ENCODE measurements around the gene LY9. TPM values are rescaled to one million over a fixed set of nuclear protein-coding genes. Genes with fewer than 3 reads are reported as not detected.

Gene LY9
- polyA plus RNA-seq, 1 experiment = not detected

DNA sequence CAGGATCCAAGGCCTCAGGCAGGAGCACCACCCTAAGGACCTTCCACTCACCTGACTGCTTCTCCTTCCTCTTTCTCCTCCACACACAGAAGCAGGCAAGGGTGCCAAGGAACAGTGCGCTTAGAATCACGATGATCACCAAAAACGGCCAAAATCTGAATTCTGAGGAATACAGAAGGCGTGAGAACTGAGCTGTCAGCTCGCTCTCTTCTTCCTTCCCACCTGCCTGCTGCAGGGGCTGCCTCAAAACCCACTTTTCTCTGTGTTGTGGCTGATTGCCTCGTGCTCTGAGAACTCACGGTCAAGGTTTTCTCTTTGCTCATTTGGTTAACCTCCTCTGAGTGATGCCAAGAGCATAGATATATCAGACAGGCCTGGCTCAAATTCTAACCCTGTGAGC, 42.9 kb downstream of the LY9 start:
- POLR2A ChIA-PET = no interaction called here
- CTCF ChIA-PET = interaction anchor here (3.0 kb wide), 1 partner anchor 113 kb away, joined by 14 read pairs; no protein-coding TSS in a partner anchor

DNA sequence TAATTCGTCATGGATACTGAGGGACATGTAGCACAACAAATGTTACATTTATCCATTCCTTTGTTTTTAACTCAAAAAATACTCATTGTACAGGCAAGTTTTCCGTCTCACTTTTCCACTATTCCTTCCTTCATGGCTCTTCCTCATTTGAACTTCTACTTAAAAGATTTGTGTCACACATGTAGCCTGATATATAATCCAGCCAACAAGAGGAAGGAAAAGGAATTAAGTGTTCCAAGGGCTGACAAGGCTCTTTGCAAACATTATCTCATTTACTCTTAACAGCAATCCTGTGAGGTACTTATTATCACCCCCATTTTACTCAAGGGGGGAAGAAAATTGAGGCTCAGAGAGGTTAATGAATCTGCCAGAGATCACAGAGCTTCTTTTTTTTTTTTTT, 43.8 kb downstream of the LY9 start:
- H3K4me3 ChIP-seq (ENCODE audit: low read depth, low read length) = no peak overlapping the region
- TF ChIP-seq, protein P1, sequence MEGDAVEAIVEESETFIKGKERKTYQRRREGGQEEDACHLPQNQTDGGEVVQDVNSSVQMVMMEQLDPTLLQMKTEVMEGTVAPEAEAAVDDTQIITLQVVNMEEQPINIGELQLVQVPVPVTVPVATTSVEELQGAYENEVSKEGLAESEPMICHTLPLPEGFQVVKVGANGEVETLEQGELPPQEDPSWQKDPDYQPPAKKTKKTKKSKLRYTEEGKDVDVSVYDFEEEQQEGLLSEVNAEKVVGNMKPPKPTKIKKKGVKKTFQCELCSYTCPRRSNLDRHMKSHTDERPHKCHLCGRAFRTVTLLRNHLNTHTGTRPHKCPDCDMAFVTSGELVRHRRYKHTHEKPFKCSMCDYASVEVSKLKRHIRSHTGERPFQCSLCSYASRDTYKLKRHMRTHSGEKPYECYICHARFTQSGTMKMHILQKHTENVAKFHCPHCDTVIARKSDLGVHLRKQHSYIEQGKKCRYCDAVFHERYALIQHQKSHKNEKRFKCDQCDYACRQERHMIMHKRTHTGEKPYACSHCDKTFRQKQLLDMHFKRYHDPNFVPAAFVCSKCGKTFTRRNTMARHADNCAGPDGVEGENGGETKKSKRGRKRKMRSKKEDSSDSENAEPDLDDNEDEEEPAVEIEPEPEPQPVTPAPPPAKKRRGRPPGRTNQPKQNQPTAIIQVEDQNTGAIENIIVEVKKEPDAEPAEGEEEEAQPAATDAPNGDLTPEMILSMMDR (IDR thresholded peaks at IDR 0.05; ENCODE audit: insufficient read depth, low read depth, low read length) = no peak
- ChIA-PET CTCF (no interaction called here), POLR2A (no interaction called here)
- no peaks in the 10 kb centered on the region for H3K27me3 ChIP-seq (ENCODE audit: control insufficient read depth, insufficient read depth, low read length)
- no peak for DNase-seq (ENCODE audit: low read depth)
- H3K36me3 ChIP-seq (ENCODE audit: control insufficient read depth, insufficient read depth, low read length) = no peaks in the 10 kb centered on the region

More for the DNA sequence above, 42.9 kb downstream of the LY9 start:
- Histone ChIP-seq H3K27me3 (ENCODE audit: control insufficient read depth, insufficient read depth, low read length) (no peaks in the 10 kb centered on the region), H3K4me3 (ENCODE audit: low read depth, low read length) (no peak overlapping the region), H3K36me3 (ENCODE audit: control insufficient read depth, insufficient read depth, low read length) (no peaks in the 10 kb centered on the region)
- no peak for DNase-seq (ENCODE audit: low read depth)
- TF ChIP-seq, protein P1 (IDR thresholded peaks at IDR 0.05; ENCODE audit: insufficient read depth, low read depth, low read length) = no peak

DNA sequence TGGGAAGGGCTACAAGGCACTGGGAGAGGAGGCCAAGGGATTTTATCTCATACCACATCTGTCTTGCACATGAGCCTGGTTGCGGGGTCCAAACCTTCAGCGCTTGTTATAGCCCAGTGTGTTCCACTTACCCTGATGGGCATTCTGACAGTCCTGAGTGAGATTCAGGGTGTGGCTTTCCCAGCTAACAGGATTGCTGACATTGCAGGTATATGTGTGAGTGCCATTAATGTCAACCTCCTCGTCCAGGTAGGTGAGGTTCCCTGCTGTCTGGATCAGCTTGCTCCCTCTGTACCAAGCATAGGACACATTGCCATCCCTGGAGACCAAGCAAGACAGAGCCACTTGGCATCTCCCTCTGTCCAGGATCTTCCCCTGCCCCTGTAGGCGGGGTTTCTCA, 45.1 kb downstream of the LY9 start:
- ChIA-PET CTCF (no interaction called here), POLR2A (no interaction called here)
- TF ChIP-seq, protein P1 (IDR thresholded peaks at IDR 0.05; ENCODE audit: insufficient read depth, low read depth, low read length) = no peak
- no peak overlapping the region for H3K4me3 ChIP-seq (ENCODE audit: low read depth, low read length)
- H3K27me3 ChIP-seq (ENCODE audit: control insufficient read depth, insufficient read depth, low read length) = no peaks in the 10 kb centered on the region
- H3K36me3 ChIP-seq (ENCODE audit: control insufficient read depth, insufficient read depth, low read length) = no peaks in the 10 kb centered on the region
- DNase-seq (ENCODE audit: low read depth) = no peak

DNA sequence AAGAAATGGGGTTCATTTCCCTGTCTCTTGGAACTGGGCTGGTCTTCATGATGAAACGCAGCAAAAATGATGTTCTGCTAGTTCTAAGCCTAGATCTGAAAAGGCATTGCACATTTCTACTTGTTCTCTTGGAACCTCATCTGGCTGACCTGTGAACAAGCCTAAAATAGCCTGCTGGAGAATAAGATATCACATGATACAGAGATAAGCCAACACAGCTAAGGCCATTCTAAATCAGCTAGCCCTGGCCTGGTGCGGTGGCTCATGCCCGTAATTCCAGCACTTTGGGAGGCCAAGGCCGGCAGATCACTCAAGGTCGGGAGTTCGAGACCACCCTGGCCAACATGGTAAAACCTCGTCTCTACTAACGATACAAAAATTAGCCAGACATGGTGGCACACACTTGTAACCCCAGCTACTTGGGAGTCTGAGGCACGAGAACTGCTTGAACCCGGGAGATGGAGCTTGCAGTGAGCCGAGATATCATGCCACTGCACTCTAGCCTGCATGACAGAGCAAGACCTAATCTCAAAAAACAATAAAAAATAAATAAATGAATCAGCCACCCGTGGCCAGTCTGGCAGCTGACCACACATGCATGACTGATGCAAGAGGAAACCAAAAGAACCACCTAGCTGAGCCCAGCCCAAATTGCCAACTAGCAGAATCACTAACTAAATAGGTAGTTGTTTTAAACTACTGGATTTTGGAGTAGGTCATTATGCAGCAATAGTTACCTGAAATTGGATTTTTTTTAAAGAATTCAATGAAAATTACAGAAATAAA, 48.7 kb downstream of the LY9 start:
- H3K27me3 ChIP-seq (ENCODE audit: control insufficient read depth, insufficient read depth, low read length) = no peaks in the 10 kb centered on the region
- POLR2A ChIA-PET = no interaction called here
- DNase-seq (ENCODE audit: low read depth) = no peak
- TF ChIP-seq, protein P1 (IDR thresholded peaks at IDR 0.05; ENCODE audit: insufficient read depth, low read depth, low read length) = no peak
- H3K36me3 ChIP-seq (ENCODE audit: control insufficient read depth, insufficient read depth, low read length) = no peaks in the 10 kb centered on the region
- no peak overlapping the region for H3K4me3 ChIP-seq (ENCODE audit: low read depth, low read length)
- CTCF ChIA-PET = interaction anchor here (1.7 kb wide), 1 partner anchor 10 kb away, joined by 4 read pairs; no protein-coding TSS in a partner anchor

DNA sequence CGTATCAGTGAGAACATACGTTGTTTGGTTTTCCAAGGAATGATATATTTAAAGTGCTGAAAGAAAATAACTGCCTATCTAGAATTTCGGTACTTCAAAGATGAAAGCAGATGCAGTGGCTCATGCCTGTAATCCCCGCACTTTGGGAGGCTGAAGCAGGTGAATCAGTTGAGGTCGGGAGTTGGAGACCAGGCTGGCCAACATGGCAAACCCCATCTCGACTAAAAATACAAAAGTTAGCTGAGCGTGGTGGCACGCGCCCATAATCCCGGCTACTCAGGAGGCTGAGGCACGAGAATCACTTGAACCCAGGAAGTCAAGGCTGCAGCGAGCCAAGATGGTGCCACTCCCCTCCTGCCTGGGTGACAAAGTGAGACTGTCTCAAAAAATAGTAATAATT, 50.3 kb downstream of the LY9 start:
- Histone ChIP-seq H3K27me3 (ENCODE audit: control insufficient read depth, insufficient read depth, low read length) (no peaks in the 10 kb centered on the region), H3K36me3 (ENCODE audit: control insufficient read depth, insufficient read depth, low read length) (no peaks in the 10 kb centered on the region), H3K4me3 (ENCODE audit: low read depth, low read length) (no peak overlapping the region)
- TF ChIP-seq, protein P1 (IDR thresholded peaks at IDR 0.05; ENCODE audit: insufficient read depth, low read depth, low read length) = no peak
- CTCF ChIA-PET = no interaction called here
- POLR2A ChIA-PET = no interaction called here
- DNase-seq (ENCODE audit: low read depth) = no peak

Data from BJ (cell line).